HEK293 (cell line): ENCODE results near the gene RAP1A.

Experiments used
- CTCF ChIA-PET: fragments of 350-600 bp; formaldehyde crosslinking; extraction: SDS; loops from one replicate; lab custom pipeline; 2021; ENCODE audit warnings: antibody characterized with exemption; lab: Yijun Ruan, JAX
- POLR2A ChIA-PET: fragments of 300-600 bp; formaldehyde crosslinking; extraction: SDS; loops from one replicate; lab custom pipeline; 2020; ENCODE audit warnings: antibody characterized with exemption, inconsistent platforms; lab: Yijun Ruan, JAX
- H3K27ac ChIP-seq: fragments of 200-500 bp; sonication (Bioruptor generic); 2 replicates; pipeline ENCODE4 v1.5.1; 2014; ENCODE audit warnings: low read depth, low read length, control low read depth, inconsistent platforms; ENCODE audit errors: extremely low read depth
- H3K36me3 ChIP-seq, 2 experiments: fragments of 200-500 bp in 1 of 2; sonication (Bioruptor generic) in 1 of 2; 1 replicate in 1 of 2; 2 replicates in 1 of 2; pipeline ENCODE4 v1.5.1; 2014 to 2017; ENCODE audit warnings: inconsistent platforms in 2 of 2, low read length in 2 of 2; ENCODE audit not compliant: control insufficient read depth in 2 of 2, insufficient read depth in 1 of 2
- H3K4me1 ChIP-seq: fragments of 200-500 bp; sonication (Bioruptor generic); 2 replicates; pipeline ENCODE4 v1.5.1; 2014; ENCODE audit warnings: mild to moderate bottlenecking, low read length, inconsistent platforms; ENCODE audit not compliant: control insufficient read depth, insufficient read depth
- H3K4me3 ChIP-seq: 2 replicates; pipeline ENCODE4 v1.5.1; 2011; ENCODE audit warnings: low read depth, mild to moderate bottlenecking, control low read depth, low read length, moderate library complexity
- H3K9me3 ChIP-seq: fragments of 200-500 bp; sonication (Bioruptor generic); 2 replicates; pipeline ENCODE4 v1.5.1; 2014; ENCODE audit warnings: low read depth, low read length, inconsistent platforms; ENCODE audit not compliant: control insufficient read depth, insufficient read depth
- ZBTB1 ChIP-seq: fragments of 450-650 bp; formaldehyde crosslinking; IDR thresholded peaks from 2 replicates; pipeline ENCODE4 v1.5.1; 2016; ENCODE audit warnings: missing biosample characterization, missing genetic modification characterization
- ZBTB20 ChIP-seq: fragments of 450-650 bp; formaldehyde crosslinking; IDR thresholded peaks from 2 replicates; pipeline ENCODE4 v1.5.1; 2016; ENCODE audit warnings: missing biosample characterization, missing genetic modification characterization
- ZNF146 ChIP-seq: fragments of 450-650 bp; formaldehyde crosslinking; IDR thresholded peaks from 2 replicates; pipeline ENCODE4 v1.5.1; 2016; ENCODE audit warnings: missing biosample characterization, missing genetic modification characterization
- ZNF157 ChIP-seq: fragments of 450-650 bp; formaldehyde crosslinking; IDR thresholded peaks from 2 replicates; pipeline ENCODE4 v1.5.1; 2016; ENCODE audit warnings: missing biosample characterization, missing genetic modification characterization
- ZNF544 ChIP-seq: fragments of 450-650 bp; formaldehyde crosslinking; IDR thresholded peaks from 2 replicates; pipeline ENCODE4 v1.5.0; 2017; ENCODE audit warnings: missing biosample characterization, missing genetic modification characterization
- TF ChIP-seq, protein P1 (sequence below): fragments of 450-650 bp; formaldehyde crosslinking; conservative IDR thresholded peaks from 2 replicates; pipeline ENCODE4 v1.5.1; 2016; ENCODE audit warnings: low read depth, missing biosample characterization, missing genetic modification characterization
- TF ChIP-seq, protein P2 (sequence below): fragments of 450-650 bp; formaldehyde crosslinking; IDR thresholded peaks from 2 replicates; pipeline ENCODE4 v1.5.1; 2016; ENCODE audit warnings: missing biosample characterization, missing genetic modification characterization
- TF ChIP-seq, protein P3 (sequence below): fragments of 450-650 bp; formaldehyde crosslinking; IDR thresholded peaks from 2 replicates; pipeline ENCODE4 v1.5.1; 2017; ENCODE audit warnings: missing biosample characterization, missing genetic modification characterization

The RAP1A gene

DNA sequence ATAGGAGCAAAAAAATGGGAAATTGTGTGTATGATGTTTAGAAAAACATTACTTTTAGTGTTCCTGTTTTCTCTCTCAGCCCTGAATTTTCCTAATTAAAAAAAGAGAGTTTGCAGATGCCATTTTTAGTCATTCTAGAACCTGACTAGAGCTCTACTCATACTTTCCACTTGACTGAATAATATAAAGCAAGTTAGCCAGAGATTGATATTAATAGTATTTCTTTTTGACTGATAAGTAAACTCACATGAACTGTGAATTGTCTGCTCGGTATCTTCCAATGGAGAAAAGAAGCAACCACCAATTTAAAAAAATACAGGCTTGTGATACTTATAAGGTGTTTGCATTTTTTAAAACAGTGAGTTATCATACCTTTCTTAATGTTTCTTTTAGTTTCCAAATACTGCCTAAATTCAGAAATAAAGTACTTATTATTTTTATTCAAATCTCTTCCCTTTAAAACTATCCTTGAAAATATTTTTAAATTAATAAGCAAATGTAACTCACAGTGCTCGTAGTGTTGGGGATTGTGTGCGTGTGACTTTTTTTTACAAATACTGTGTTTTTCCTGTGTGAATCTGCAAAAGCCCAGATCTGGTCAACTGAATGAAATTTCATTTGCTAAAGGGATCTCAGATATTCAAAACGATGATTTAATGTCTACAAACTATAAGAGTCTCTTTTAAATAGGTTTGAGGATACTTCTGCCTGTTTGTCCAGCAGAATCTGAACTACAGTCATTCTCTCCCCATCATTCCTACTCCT is 9.8 kb downstream of the RAP1A start (continued):
- TF ChIP-seq, protein P1, sequence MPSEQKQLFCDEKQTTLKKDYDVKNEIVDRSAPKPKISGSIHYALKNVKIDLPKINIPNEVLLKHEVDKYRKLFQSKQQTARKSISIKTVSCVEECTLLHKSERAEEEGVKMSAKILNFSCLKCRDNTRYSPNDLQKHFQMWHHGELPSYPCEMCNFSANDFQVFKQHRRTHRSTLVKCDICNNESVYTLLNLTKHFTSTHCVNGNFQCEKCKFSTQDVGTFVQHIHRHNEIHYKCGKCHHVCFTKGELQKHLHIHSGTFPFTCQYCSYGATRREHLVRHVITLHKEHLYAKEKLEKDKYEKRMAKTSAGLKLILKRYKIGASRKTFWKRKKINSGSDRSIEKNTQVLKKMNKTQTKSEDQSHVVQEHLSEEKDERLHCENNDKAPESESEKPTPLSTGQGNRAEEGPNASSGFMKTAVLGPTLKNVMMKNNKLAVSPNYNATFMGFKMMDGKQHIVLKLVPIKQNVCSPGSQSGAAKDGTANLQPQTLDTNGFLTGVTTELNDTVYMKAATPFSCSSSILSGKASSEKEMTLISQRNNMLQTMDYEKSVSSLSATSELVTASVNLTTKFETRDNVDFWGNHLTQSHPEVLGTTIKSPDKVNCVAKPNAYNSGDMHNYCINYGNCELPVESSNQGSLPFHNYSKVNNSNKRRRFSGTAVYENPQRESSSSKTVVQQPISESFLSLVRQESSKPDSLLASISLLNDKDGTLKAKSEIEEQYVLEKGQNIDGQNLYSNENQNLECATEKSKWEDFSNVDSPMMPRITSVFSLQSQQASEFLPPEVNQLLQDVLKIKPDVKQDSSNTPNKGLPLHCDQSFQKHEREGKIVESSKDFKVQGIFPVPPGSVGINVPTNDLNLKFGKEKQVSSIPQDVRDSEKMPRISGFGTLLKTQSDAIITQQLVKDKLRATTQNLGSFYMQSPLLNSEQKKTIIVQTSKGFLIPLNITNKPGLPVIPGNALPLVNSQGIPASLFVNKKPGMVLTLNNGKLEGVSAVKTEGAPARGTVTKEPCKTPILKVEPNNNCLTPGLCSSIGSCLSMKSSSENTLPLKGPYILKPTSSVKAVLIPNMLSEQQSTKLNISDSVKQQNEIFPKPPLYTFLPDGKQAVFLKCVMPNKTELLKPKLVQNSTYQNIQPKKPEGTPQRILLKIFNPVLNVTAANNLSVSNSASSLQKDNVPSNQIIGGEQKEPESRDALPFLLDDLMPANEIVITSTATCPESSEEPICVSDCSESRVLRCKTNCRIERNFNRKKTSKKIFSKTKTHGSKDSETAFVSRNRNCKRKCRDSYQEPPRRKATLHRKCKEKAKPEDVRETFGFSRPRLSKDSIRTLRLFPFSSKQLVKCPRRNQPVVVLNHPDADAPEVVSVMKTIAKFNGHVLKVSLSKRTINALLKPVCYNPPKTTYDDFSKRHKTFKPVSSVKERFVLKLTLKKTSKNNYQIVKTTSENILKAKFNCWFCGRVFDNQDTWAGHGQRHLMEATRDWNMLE (tag by site-specific recombination): no peak
- TF ChIP-seq ZBTB1 (tag by site-specific recombination) (no peak), ZNF157 (tag by site-specific recombination) (no peak)
- TF ChIP-seq, protein P2, sequence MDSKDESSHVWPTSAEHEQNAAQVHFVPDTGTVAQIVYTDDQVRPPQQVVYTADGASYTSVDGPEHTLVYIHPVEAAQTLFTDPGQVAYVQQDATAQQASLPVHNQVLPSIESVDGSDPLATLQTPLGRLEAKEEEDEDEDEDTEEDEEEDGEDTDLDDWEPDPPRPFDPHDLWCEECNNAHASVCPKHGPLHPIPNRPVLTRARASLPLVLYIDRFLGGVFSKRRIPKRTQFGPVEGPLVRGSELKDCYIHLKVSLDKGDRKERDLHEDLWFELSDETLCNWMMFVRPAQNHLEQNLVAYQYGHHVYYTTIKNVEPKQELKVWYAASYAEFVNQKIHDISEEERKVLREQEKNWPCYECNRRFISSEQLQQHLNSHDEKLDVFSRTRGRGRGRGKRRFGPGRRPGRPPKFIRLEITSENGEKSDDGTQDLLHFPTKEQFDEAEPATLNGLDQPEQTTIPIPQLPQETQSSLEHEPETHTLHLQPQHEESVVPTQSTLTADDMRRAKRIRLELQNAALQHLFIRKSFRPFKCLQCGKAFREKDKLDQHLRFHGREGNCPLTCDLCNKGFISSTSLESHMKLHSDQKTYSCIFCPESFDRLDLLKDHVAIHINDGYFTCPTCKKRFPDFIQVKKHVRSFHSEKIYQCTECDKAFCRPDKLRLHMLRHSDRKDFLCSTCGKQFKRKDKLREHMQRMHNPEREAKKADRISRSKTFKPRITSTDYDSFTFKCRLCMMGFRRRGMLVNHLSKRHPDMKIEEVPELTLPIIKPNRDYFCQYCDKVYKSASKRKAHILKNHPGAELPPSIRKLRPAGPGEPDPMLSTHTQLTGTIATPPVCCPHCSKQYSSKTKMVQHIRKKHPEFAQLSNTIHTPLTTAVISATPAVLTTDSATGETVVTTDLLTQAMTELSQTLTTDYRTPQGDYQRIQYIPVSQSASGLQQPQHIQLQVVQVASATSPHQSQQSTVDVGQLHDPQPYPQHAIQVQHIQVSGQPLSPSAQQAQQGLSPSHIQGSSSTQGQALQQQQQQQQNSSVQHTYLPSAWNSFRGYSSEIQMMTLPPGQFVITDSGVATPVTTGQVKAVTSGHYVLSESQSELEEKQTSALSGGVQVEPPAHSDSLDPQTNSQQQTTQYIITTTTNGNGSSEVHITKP (tag by site-specific recombination): no peak

DNA sequence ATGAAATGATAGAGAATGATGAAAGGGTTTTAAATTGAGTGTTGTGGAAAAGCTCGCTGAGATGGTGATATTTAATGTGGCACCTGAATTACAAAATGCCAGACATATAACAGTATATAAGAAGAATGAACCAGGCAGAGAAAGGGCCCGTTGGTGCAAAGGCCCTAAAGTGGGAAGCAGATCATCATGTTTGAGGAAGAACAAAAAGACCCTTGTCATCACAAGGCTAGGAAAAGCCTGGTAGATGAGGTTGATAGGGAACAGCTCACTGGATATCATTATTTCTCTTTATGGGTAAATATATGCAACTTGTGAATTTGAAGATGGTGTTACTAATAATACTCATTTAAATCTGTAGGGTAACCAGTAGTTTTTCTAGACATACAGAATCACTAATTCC is 11.0 kb downstream of the RAP1A start:
- H3K4me1 ChIP-seq: peaks cover 5% of the 10 kb centered on the region; the same call in 1 of the 2 replicates
- ChIA-PET CTCF (interaction anchor here (0.7 kb wide), 1 partner anchor 120 kb away, joined by 3 read pairs; no protein-coding TSS in a partner anchor), POLR2A (no interaction called here)

DNA sequence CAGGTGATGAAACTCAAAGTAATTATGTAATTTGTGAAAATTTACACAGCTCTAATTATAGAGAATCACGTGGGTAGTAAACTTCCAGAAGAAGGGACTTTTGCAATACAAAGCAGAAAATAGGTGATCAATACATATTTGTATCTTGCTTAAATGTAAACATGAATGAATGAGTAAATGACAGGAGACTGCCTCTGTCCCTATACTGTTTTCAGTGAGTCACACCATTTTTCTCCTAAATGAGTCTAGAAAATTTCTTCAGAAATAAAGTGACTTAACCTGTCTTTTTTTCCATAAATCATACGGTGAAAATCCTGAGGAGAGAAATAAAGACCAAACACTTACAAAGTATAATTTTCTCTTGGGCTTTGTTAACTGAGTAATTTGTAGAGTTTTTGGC is 11.9 kb downstream of the RAP1A start:
- H3K27ac ChIP-seq: no peak overlapping the region
- ChIA-PET POLR2A (no interaction called here), CTCF (no interaction called here)
- TF ChIP-seq, protein P3, sequence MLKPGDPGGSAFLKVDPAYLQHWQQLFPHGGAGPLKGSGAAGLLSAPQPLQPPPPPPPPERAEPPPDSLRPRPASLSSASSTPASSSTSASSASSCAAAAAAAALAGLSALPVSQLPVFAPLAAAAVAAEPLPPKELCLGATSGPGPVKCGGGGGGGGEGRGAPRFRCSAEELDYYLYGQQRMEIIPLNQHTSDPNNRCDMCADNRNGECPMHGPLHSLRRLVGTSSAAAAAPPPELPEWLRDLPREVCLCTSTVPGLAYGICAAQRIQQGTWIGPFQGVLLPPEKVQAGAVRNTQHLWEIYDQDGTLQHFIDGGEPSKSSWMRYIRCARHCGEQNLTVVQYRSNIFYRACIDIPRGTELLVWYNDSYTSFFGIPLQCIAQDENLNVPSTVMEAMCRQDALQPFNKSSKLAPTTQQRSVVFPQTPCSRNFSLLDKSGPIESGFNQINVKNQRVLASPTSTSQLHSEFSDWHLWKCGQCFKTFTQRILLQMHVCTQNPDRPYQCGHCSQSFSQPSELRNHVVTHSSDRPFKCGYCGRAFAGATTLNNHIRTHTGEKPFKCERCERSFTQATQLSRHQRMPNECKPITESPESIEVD: peak; percentile 41; the same call in 1 of the 2 replicates
- TF ChIP-seq ZBTB1 (tag by site-specific recombination): no peak
- no peaks in the 10 kb centered on the region for H3K9me3 ChIP-seq
- H3K4me1 ChIP-seq: peaks cover 8% of the 10 kb centered on the region; the same call in 1 of the 2 replicates
- no peaks in the 10 kb centered on the region for H3K36me3 ChIP-seq
- H3K4me3 ChIP-seq: no peak overlapping the region

More for the DNA sequence above, 11.0 kb downstream of the RAP1A start:
- no peak overlapping the region for H3K4me3 ChIP-seq
- H3K9me3 ChIP-seq: no peaks in the 10 kb centered on the region
- H3K27ac ChIP-seq: no peak overlapping the region
- no peak for TF ChIP-seq ZBTB20
- TF ChIP-seq ZNF146 (tag by site-specific recombination): no peak
- no peak for TF ChIP-seq ZNF544 (tag by site-specific recombination)
- TF ChIP-seq, all 188 proteins: peak for 0
- H3K36me3 ChIP-seq: no peaks in the 10 kb centered on the region
